Upper lobe of right lung (tissue), 1 donor: Measurements from ENCODE around the gene ARL4D. TPM values are rescaled to one million over a fixed set of nuclear protein-coding genes. Genes with fewer than 3 reads are reported as not detected.
A peak's percentile ranks its signal among the peaks of the same experiment; 100 is the strongest.

Experiments used
- ATAC-seq: fragments of 200-7000 bp; cut with Tn5 transposase; one replicate; pipeline ENCODE4 v1.9.1; 2020; ENCODE audit warnings: mild to moderate bottlenecking, moderate library complexity
- DNase-seq: peaks from one replicate; pipeline ENCODE4 v3.0.0-alpha.2; 2020
- H3K27ac ChIP-seq: fragments of 200-600 bp; one replicate; pipeline ENCODE4 v1.8.0; 2022
- H3K27me3 ChIP-seq: fragments of 200-600 bp; one replicate; pipeline ENCODE4 v1.8.0; 2022; ENCODE audit warnings: mild to moderate bottlenecking
- H3K36me3 ChIP-seq: fragments of 200-600 bp; one replicate; pipeline ENCODE4 v1.8.0; 2022
- H3K4me1 ChIP-seq: fragments of 200-600 bp; one replicate; pipeline ENCODE4 v1.8.0; 2022
- H3K4me3 ChIP-seq: fragments of 200-600 bp; one replicate; pipeline ENCODE4 v1.8.0; 2022; ENCODE audit warnings: mild to moderate bottlenecking
- H3K9me3 ChIP-seq: fragments of 200-600 bp; one replicate; pipeline ENCODE4 v1.8.0; 2022
- CTCF ChIP-seq: fragments of 200-600 bp; IDR thresholded peaks from one replicate; pipeline ENCODE4 v1.8.0; 2022; ENCODE audit warnings: antibody characterized with exemption
- intact Hi-C: fragments of 100-400 bp; cut with DNase I; formaldehyde crosslinking; loops from one replicate; pipeline ENCODE4 v1.11.0; 2022
- total RNA-seq: library from RNA; stranded (reverse); fragmentation: NEBNext Ultra II Directional; extraction: Animal tissue kit (Norgen Biotek cat#: 25700); gene quantifications from one replicate; pipeline ENCODE4 v1.2.1, GENCODE V29; 2021
- donor health status: DM: no; HTN: yes; CAD: no; lungs with severe emphysema.

The ARL4D gene
- total RNA-seq, 1 donor from 2014 or later = 18.5 TPM

GRCh38 chr17:43410557-43411368, 12.0 kb downstream of the ARL4D start:
- intact Hi-C loops = no loop called here
- TF ChIP-seq CTCF = no peak
- ATAC-seq = peak; percentile 65

GRCh38 chr17:43411369-43411677, 12.5 kb downstream of the ARL4D start:
- H3K4me3 ChIP-seq = no peak overlapping the region
- peaks cover 8% of the 10 kb centered on the region for H3K4me1 ChIP-seq
- no peak for ATAC-seq
- no peaks in the 10 kb centered on the region for H3K36me3 ChIP-seq
- H3K9me3 ChIP-seq = no peaks in the 10 kb centered on the region
- intact Hi-C loops = no loop called here
- no peaks in the 10 kb centered on the region for H3K27me3 ChIP-seq
- no peak for TF ChIP-seq CTCF
- H3K27ac ChIP-seq = no peak overlapping the region
- no peak for DNase-seq

More at GRCh38 chr17:43410557-43411368, 12.0 kb downstream of the ARL4D start:
- Histone ChIP-seq H3K4me3 (no peak overlapping the region), H3K27ac (no peak overlapping the region), H3K9me3 (no peaks in the 10 kb centered on the region), H3K4me1 (peaks cover 8% of the 10 kb centered on the region), H3K27me3 (no peaks in the 10 kb centered on the region), H3K36me3 (no peaks in the 10 kb centered on the region)
- no peak for DNase-seq

GRCh38 chr17:43411749-43412148, 13.0 kb downstream of the ARL4D start:
- intact Hi-C loops = no loop called here

GRCh38 chr17:43412166-43412565, 13.4 kb downstream of the ARL4D start:
- DNase-seq (no peak), ATAC-seq (no peak)
- intact Hi-C loops = no loop called here
- Histone ChIP-seq H3K4me1 (peaks cover 10% of the 10 kb centered on the region), H3K9me3 (no peaks in the 10 kb centered on the region), H3K27ac (no peak overlapping the region), H3K27me3 (no peaks in the 10 kb centered on the region), H3K4me3 (no peak overlapping the region), H3K36me3 (no peaks in the 10 kb centered on the region)
- TF ChIP-seq CTCF = no peak

More at GRCh38 chr17:43411749-43412148, 13.0 kb downstream of the ARL4D start:
- H3K27me3 ChIP-seq = no peaks in the 10 kb centered on the region
- no peak for TF ChIP-seq CTCF
- no peak for ATAC-seq
- DNase-seq = no peak
- H3K4me3 ChIP-seq = no peak overlapping the region
- no peaks in the 10 kb centered on the region for H3K36me3 ChIP-seq
- no peaks in the 10 kb centered on the region for H3K9me3 ChIP-seq
- peaks cover 6% of the 10 kb centered on the region for H3K4me1 ChIP-seq
- H3K27ac ChIP-seq = no peak overlapping the region

GRCh38 chr17:43416998-43417890, 18.5 kb downstream of the ARL4D start:
- H3K4me3 ChIP-seq = no peak overlapping the region
- H3K4me1 ChIP-seq = peaks cover 18% of the 10 kb centered on the region
- intact Hi-C loops = no loop called here
- no peaks in the 10 kb centered on the region for H3K9me3 ChIP-seq
- no peak for TF ChIP-seq CTCF
- DNase-seq (peak; percentile 69), ATAC-seq (peak; percentile 75)
- no peaks in the 10 kb centered on the region for H3K27me3 ChIP-seq
- H3K36me3 ChIP-seq = no peaks in the 10 kb centered on the region
- peak overlapping the region; percentile 47 for H3K27ac ChIP-seq
